Loucy (cell line): ENCODE measurements around the gene PABPN1L.

ENCODE experiments used
- CTCF ChIP-seq: fragments of 200-600 bp; sonication (generic); conservative IDR thresholded peaks from 2 replicates; pipeline ENCODE4 v1.5.1; 2014; ENCODE audit warnings: mild to moderate bottlenecking, antibody characterized with exemption, low read length
- EZH2phosphoT487 ChIP-seq: fragments of 200-600 bp; IDR thresholded peaks from 2 replicates; pipeline ENCODE4 v1.6.1; 2018; ENCODE audit warnings: antibody characterized with exemption, mild to moderate bottlenecking, moderate library complexity, borderline replicate concordance

- TF ChIP-seq CTCF (no peak), EZH2phosphoT487 (no peak)
Measured at GRCh38 chr16:88910284-88911135, 44.0 kb upstream of the PABPN1L start.
